Stimulated activated CD8-positive, alpha-beta memory T cell treated with anti-CD3 and anti-CD28 coated beads, Interleukin-12 subunit alpha, Interleukin-12 subunit beta, amount 100 ng/mL, for 4 hours (primary cell): Measurements from ENCODE around the gene POMC.
A peak's percentile ranks its signal among the peaks of the same experiment; 100 is the strongest.
"Not testable (repeated sequence)": the region's sequence is repeated elsewhere in the genome, so short reads cannot be mapped to it uniquely, and the experiment has no call there.

Experiments used
- DNase-seq: peaks from one replicate; pipeline ENCODE4 v3.0.0-alpha.2; 2020; ENCODE audit warnings: low read depth

POMC gene

GRCh38 chr2:25168256-25169072 is at the start of gene POMC:
POMC (minus strand) TSS chr2:25168580; CDS start chr2:25164772, 3,808 bp downstream.
- no peak for DNase-seq

DNA sequence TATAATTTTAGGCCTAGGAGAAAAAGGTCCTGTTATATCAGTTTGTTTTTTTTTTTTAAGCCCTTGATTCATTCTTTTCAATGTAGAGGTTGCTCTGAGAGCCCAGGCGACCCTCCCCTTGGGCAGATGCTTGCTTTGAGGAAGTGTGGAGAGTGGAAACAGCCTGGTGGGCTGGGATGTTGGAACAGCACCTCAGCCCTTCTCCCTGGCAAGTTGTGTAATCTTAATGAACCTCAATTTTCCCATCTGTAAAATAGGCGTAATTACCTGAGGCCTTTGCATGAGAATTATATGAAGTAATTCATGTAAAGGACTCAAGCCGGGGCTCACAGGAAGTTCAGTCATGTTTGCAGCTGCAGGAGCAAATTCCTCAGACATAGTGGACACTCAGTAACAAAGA is 49.7 kb upstream of the POMC start:
- DNase-seq, result no peak

DNA sequence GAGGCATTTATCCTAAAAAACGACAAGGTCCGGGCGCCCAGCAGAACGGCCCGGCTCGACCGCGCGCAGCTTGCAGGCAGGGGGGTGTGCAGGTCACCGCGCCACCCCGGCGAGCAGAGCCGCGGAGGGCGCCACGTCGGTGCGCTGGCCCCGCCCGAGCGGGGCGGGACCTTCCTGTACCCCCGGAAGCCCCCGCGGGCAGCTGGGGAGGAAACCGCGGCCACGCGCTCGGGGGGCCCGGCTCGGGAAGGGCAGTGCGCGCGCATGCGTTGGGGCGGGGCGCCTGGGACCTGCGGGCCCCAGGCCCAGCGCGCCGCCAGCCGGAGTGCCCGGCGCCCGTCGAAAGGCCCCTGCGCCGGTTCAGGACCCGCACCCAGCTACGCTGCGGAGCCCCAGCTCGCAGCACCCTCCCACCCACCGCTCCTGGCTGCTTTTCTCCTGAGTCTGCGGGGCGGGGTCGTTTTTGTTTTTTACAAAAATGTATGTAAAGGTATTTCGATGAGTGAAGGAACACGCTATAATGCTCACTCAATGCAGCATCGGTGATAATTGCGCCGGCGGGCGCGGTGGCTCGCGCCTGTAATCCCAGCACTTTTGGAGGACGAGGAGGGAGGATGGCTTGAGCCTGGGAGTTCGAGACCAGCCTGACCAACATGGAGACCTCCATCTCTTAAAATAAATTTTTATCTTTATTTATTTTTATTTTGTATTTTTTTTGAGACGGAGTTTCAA is 47.7 kb upstream of the POMC start:
- DNase-seq, result peak; percentile 79

DNA sequence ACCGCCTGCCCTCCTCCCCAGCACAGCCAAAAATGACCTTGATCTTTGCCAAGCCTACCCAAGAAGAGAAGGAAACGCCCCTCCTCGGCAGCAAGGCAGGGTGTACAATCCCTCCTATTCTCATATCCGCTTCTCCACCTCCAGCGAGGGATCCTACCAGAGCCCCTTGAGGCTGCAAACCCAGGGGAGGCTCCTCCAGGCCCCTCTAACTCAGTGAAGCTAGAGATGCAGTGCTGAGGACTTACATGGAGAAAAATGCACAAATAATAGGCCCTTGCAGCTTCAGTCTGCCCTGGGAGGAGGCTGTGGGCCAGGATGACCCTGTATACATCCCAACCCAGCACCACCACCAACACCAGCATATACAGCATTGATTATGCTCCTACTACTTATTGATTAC is 46.9 kb upstream of the POMC start:
- no peak for DNase-seq

DNA sequence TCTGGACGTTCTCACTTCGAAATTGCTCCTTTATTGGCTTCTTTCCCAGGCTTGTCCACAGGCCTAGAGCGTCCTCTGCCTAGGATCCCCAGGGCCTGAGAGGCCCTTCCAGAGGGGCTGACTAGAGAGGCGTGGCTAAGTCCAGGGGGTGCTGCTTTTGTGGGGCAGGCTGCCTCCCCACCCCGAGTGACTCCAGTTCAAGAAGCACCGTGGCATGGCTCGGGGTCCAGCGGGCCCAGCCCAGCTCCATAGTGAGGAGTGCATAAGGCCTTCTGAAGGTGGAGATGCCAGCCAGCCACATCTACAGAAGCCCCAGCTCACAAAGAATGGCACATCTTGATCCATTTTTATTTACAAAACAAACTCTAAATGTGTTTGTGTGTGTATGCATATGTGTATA is 44.8 kb upstream of the POMC start:
- no peak for DNase-seq

DNA sequence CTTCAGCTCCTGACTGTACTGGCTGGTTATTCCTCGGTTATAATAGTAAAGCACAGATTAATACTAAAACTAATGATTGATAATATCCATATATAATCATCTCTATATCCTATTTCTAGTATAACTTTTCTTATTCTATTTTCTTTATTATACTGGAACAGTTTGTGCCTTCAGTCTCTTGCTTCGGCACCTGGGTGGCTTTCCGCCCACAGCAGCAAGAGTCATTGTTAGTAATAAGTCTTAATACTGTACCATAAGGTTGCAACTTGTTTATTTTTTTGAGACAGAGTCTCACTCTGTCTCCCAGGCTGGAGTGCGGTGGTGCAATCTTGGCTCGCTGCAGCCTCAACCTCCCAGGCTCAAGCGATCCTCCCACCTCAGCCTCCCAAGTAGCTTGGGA is 42.5 kb upstream of the POMC start:
- not testable (repeated sequence) for DNase-seq

DNA sequence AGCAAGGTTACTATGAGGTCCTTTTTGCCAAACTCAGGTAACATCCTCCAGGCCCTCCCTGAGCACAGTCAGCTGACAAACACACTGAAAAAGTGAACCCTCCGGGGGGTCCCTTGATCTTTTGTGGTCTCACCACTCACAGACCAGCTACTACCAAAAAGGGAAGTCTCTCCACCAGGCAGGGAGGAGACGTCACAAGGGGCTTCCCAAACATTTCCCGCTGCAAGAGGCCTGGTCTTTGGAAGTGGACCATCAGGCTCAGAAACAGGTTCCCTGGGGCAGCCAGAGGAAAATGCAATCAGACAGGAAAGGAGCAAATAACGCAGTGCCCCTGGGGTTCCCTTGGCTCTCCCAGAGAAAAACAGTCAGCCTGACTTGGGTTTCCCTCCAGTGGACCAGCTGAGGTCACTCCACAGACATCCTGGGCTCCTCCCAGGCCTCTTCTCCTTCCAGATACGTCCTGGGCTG is 38.7 kb upstream of the POMC start:
- no peak for DNase-seq

GRCh38 chr2:25204190-25204838 is 35.9 kb upstream of the POMC start:
- DNase-seq, result no peak

DNA sequence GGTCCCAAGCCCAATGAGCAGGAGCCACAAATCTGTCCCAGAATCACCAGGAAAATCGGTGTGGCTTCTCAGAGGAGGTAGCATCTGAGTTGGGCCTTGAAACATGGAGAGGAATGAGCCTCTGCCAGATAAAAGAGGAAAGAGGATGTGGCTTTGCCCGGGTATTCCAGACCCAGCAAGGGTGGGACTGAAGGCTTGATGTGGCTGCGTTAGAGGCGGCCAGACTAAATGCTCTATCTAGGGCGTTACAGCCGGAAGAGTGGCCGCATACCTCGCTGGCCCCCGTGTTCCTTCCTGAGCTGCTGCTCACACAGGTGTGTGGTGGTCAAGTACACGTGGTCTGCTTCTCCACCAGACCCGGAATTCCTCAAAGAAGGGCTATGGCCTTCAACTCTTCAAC is 33.9 kb upstream of the POMC start:
- no peak for DNase-seq

DNA sequence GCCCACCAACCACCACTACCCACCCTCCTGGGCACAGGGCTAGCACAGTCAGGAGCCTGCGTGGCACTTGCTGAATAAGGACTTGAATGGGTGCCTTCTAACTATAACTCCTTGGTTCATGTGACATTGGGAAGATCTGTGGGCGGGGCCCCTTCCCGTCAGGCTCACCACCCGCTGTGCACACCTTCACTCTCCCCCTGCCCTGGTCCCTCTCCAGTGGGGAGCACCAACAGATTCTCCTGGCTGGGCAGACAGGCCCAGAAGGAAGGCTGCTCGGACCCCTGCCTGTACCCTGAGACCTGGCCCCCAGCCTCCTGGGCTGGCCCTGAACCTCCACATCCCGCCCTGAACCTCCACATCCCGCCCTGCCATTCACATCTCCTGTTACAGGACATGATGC is 33.4 kb upstream of the POMC start:
- no peak for DNase-seq

- DNase-seq, result no peak
Observed at GRCh38 chr2:25201265-25201664, 32.9 kb upstream of the POMC start.

DNA sequence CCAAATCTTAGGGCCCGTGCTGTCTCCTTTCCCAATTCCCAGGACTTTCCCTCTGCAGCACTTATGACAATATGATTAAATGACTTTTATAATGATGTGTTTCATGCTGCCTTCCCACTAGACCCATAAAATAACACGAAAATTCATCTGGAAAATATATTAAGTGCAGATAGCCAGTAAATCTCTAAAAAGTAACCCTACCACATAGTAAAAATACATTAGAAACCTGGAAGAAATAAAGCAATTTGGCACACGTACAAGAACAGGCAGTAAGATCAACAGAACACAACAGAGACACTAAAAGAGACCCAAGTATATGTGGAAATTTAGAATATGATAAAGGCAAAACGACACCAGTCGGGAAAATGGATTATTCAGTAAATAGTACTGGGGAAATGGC is 30.2 kb upstream of the POMC start:
- DNase-seq, result no peak

DNA sequence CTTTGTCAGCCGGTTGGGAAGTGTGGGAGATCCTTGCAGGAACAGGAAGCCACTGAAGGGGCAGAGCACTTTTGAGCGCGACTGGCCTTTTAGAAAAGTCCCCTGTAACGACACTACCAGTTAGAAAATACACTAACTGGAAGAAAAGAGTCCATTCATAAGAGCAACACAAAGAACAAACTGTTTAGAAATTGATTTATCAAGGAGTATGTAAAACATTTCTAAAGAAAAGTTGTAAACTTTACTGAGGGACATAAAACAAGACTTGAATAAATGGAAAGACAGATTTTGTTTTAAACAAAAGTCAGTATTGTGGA is 29.8 kb upstream of the POMC start:
- DNase-seq, result no peak

- no peak for DNase-seq
Observed at GRCh38 chr2:25197336-25198208, 29.2 kb upstream of the POMC start.

DNA sequence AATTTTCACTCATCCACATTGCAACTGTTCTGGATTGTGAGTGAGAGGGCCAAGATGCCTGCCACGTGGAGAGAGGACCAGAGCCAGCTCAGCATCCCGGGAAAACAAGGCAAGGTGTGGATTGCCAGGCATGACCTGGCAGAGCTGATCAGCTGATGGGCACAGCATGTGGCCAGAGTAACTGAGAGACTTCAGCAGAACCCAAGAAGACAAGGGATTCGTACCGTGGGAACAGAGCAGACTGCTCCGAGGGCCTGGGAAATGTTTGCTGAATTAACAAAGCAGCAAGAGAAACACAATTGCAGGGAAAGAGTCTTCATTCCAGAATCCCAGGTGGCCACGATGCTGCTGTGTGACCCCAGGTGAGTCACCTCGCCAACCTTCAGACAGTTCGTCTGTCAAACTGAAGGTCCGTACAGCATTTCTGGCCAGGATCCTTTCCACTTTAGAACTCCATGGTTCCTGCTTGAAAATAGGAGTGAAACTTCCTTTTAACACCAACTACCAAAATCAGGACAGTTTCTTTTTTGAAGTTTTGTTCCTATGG is 26.3 kb upstream of the POMC start:
- DNase-seq, result no peak

DNA sequence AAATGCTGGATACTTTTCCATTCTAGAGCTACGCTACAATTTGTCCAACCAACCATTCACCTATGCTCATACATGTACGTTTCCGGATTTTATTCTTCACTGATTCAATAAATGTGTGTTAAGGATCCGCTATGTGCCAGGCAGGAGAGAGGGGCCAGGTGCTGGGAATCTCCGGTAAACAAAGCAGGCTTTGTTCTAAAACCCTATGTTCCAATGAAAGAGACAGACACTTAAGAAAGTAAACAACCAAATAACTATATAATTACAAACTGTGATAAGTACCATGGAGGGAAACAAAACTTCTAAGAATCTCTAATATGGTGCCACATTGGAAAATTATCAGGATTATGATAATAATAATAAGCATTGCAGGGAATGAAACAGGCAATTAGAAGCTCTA is 22.2 kb upstream of the POMC start:
- no peak for DNase-seq

DNA sequence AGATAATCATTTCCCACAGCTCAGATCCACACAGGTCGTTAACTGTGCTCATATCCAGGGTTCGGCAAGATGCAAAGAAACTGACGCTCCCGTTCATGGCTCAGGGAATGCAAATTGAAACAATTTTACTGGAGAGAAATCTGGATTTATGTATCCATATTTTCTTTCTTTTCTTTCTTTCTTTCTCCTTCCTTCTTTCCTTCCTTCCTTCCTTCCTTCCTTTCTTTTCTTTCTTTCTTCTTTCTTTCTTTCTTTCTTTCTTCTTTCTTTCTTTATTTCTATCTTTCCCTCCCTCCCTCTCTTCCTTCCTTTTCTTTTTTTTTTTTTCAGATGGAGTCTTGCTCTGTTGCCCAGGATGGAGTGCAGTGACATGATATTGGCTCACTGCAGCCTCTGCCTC is 20.0 kb upstream of the POMC start:
- DNase-seq, result no peak

GRCh38 chr2:25187729-25188350 is 19.5 kb upstream of the POMC start:
- DNase-seq, result no peak

DNA sequence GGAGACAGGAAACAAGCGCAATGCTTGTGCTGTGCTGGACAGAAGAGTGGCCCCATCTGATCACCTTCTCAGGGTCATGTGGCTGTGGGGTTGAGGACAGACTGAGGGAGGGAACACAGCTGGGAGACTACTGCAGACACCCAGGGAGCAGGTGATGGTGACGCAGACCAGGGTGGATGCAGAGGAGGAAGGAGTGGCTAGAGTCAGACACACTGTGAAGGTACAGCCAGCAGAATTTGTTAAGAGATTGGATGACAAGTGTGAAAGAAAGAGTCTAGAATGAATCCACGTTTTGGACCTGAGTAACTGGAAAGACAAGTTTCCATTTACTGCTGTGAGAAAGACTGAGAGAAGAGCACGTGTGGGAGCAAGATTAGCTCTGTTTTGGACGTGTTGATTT is 15.9 kb upstream of the POMC start:
- DNase-seq, result no peak

GRCh38 chr2:25178976-25179375 is 10.6 kb upstream of the POMC start:
- no peak for DNase-seq

DNA sequence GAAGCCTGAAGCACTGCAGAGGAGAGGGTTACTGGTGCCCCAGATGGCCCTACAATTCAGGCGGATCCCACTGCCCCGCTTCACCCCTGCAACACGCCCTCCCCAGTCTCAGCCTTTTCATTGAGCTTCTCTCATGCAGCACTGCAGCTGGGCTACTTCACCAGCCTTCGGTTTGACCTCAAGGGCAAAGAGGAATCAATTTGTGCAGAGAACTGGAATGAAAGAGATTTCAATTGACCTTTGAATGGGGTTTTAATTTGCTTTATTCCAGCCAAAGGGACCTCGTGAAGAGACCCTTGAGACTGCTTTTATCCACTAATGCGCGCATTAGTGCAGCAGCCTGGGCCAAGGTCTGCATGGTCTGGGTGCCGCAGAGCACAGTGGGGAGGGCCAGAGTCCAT is 8.8 kb upstream of the POMC start:
- no peak for DNase-seq
